HTR-8/SVneo (cell line): Measurements from ENCODE around the gene NSD2.
"Not testable (repeated sequence)": the region's sequence is repeated elsewhere in the genome, so short reads cannot be mapped to it uniquely, and the experiment has no call there.

Source experiments
- DNase-seq: peaks from one replicate; pipeline ENCODE4 v3.0.0; 2011; ENCODE audit warnings: low spot score, mixed read lengths; ENCODE audit not compliant: insufficient read length
- FAIRE-seq: peaks from 2 replicates; lab custom pipeline; 2011; peaks lifted over from hg19 to GRCh38; lab: Jason Lieb, UNC

NSD2 gene

DNA sequence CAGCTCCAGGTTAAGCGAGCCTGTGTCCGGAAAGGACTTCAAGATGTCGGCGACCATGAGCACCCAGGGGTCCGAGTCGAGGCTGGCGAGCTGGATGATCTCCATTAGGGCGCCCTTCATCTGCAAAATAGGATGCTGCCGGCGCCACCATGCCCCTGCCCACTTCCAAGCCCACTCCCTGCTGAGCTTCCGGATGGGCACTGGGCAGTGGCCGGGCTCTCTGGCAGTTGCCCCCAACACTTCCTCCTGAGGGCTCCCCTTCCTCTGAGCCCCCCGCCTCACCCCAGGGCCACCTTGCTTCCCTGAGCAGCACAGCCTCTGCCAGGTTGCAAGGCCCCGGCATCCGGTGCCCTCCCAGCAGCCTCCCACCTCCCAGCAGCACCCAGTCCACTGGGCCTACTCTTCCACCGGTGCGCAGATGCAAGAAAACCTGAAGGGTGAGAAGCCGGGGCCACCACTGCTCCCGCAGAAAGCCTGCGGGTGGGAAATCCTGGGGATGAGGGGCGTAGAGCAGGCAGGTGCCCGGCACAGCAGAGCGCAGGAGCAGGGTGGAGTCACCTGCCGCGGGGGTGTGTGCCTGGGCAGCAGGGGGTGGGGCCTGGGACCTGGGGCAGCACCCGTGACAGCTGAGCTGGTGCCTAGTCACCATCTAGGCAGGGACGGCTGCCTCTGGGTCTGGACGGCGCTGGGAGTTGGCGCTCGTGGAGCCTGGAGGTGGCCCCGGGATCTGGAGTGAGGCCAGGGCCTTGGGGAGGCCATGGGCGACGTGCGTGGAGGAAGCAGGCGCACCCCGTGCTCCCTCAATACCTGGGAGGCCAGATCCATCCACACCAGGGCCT is 120.6 kb downstream of the NSD2 start:
- DNase-seq (no peak), FAIRE-seq (no peak)

DNA sequence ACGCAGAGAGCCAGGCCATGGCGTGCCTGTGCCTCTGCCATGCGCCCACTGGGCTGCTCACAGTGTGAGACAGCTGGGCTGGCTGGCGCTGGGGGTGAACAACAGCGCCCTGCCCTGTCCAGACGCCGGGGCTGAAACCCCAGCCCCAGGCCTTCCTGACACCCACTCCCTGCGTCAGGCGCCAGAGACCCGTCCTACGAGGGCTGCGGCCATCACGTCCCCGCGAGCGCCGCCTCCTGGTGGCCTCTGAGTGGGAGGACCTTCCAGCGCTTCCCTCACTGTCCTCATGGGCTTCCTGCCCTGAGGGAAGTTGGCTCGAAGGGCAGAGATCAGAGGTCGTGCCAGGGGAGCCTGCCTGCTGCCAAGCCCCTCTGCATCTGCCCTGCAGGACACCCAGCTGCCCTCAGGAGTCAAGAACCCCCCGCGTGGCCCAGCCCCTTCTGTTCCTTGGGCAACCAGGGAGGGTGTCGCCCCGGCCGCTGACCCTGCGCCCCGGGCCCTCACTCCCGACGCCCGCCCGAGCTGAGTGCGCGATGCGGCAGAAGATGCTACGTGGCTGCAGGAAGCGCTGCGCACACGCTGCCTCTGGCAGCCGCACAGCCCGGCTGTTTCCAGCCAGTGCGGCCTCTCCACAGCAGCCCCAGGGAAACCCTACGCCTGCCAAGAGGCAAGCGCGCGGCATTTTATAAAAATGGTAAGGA is 121.4 kb downstream of the NSD2 start:
- FAIRE-seq, result no peak

DNA sequence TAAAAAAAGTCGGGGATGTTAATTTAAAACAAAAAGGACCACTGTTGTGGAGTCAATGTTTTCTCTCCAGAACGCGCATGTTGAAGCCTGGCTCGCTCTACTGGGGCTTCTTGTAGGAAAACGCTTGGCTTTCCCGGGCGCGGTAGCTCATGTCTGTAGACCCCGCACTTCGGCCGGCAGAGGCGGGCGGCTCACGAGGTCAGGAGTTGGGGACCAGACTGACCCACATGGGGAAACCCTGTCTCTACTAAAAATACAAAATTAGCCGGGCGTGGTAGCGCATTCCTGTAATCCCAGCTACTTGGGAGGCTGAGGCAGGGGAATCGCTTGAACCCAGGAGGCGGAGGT is 122.0 kb downstream of the NSD2 start:
- FAIRE-seq (no peak), DNase-seq (no peak)

More for the DNA sequence above, 121.4 kb downstream of the NSD2 start:
- DNase-seq, result no peak

DNA sequence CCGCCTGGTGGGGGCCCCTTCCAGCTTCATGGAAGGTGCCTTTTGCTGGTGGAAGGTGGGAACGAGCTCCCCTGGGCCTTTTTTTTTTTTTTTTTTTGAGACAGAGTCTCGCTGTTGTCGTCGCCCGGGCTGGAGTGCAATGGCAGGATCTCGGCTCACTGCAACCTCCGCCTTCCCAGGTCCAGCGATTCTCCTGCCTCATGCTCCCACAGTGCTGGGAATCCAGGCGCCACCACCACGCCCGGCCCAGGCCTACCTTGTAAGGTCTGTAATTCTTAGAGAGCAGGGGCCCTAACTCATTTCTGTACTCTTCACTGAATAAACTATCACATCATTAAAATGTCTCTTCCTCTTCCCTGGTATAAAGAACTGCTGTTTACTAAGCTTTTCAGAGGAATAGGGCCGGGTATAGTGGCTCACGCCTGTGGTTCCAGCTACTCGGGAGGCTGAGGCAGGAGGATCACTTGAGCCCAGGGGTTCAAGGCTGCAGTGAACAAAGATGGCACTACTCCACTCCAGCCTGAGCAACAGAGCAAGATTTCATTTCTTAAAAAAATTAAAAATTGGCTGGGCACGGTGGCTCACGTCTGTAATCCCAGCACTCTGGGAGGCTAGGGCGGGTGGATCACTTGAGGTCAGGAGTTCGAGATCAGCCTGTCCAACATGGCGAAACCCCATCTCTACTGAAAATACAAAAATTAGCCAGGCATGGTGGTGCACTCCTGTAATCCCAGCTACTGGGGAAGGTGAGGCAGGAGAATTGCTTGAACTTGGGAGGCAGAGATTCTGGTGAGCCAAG is 122.7 kb downstream of the NSD2 start:
- FAIRE-seq, DNase-seq: not testable (repeated sequence)

GRCh38 chr4:1994938-1995337 is 123.7 kb downstream of the NSD2 start:
- FAIRE-seq (no peak), DNase-seq (no peak)

GRCh38 chr4:1996866-1997611 is 125.8 kb downstream of the NSD2 start:
- FAIRE-seq, result no peak
- no peak for DNase-seq

DNA sequence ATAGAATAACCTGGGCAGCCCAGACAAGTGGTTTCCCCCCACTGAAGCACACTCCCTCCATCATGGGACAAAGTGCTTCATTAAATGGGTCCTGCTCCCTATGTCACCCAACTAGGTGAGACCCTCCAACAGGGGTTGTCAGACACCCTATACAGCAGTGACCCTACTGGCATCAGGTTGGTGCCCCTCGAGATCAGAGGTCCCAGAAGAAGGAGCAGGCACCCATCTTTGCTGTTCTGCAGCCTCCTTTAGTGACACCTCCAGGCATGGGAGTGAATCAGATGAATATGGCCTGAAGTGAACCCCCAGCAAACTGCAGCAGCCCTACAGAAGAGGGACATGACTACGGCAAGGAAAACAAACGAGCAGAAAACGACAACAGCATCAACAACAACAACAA is 126.5 kb downstream of the NSD2 start:
- DNase-seq (no peak), FAIRE-seq (no peak)

DNA sequence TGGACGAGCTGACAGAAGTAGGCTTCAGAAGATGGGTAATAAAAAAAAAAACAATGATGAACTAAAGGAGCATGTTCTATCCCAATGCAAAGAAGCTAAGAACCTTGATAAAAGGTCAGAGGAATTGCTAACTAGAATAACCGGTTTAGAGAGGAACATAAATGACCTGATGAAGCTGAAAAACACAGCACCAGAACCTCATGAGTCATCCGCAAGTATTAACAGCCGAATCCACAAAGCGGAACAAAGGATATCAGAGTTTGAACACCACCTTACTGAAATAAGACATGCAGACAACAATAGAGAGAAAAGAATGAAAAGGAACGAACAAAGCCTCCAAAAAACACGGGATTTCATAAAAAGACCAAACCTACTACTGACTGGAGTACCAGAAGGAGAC is 127.1 kb downstream of the NSD2 start:
- FAIRE-seq (no peak), DNase-seq (no peak)

DNA sequence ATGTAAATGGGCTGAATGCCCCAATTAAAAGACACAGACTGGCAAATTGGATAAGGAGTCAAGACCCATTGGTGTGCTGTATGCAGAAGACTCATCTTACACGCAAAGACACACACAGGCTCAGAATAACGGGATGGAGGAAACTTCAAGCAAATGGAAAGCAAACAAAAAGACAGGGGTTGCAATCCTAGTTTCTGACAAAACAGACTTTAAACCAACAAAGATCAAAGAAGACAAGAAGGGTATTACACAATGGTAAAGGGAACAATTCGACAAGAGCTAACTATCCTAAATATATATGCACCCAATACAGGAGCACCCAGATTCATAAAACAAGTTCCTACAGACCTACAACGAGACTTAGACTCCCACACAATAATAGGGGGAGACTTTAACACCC is 128.1 kb downstream of the NSD2 start:
- not testable (repeated sequence) for FAIRE-seq

GRCh38 chr4:2003361-2003760 is 132.2 kb downstream of the NSD2 start:
- FAIRE-seq, DNase-seq: not testable (repeated sequence)

More for the DNA sequence above, 128.1 kb downstream of the NSD2 start:
- not testable (repeated sequence) for DNase-seq

DNA sequence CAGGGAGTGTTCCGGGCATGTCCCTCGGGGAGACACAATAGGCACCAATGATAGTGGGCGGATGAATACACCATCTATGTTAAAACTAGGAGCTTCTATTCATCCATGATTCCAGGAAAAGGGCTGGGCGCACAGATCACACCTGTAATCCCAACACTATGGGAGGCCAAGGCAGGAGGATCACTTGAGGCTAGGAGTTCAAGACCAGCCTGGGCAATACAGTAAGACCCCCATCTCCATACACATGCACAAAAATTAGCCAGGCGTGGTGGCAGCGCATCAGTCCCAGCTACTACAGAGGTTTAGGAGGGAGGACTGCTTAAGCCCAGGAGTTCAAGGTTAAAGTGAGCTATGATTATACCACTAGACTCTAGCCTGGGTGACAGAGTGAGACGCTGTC is 135.2 kb downstream of the NSD2 start:
- no peak for FAIRE-seq
- no peak for DNase-seq

GRCh38 chr4:2006956-2007653 is 135.9 kb downstream of the NSD2 start:
- FAIRE-seq (no peak), DNase-seq (no peak)

DNA sequence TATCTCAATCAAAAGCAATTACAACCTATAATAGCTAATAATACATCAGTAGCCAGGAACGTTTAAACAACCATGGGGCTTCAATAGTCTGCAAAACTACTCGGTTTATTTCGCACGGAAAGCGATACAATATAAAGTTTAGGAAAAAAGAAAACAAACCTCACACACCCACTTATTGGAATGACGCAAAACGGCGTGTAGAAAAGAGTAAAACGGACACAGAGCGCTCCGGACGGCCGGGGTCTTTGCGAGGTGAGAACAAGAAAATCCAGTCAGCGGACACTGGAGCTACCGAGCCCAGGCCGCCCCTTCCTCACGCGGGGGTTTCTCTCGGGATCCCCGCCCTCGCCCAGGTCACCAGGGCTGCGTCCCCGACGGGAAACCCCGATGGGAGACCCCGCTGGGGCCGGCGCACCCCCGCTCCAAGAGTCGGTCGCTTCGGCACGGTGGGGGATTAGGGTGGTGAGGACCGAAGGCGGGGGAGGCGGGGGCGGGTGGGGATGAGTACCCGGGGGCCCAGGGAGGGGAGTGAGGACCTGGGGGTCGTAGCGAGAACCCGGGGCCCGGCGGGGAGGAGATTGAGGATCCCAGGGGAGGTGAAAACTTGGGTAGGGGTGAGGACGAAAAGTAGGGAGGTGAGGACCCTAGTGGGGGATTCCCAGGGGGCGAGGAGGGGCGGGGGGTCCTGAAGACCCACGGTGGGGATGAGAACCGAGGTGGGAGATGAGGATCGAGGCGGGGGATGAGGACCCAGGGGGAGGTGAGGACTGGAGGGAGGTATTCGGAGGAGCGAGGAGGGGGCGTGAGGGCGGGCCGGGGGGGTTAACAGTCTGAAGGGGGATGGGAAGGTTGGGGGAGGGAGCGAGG is 136.8 kb downstream of the NSD2 start:
- FAIRE-seq (no peak), DNase-seq (no peak)

- FAIRE-seq (no peak), DNase-seq (no peak)
Observed at GRCh38 chr4:2008671-2008920, 137.4 kb downstream of the NSD2 start.

GRCh38 chr4:2008921-2009650 is 137.9 kb downstream of the NSD2 start, which contains the start of gene NELFA:
TSS of gene NELFA (minus strand) at chr4:2008974. CDS start at chr4:2008959, 15 bp downstream.
- DNase-seq, result peak; percentile 95
- FAIRE-seq, result peak; percentile 86

- DNase-seq (peak; percentile 59), FAIRE-seq (no peak)
Observed at GRCh38 chr4:2009651-2010233, 138.5 kb downstream of the NSD2 start.

DNA sequence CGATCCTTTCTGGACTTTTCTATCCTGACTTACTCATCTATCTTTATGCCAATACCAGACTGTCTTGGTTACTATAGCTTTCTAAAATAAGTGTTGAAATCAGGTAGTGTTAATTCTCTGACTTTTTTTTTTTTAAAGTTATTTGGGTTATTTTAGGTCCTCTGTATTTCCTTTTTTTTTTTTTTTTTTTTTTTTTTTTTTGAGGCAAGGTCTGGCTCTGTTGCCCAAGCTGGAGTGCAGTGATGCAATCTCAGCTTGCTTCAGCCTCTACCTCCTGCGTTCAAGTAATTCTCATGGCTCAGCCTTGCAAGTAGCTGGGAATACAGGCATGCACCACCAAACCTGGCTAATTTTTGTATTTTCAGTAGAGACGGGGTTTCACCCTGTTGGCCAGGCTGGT is 140.4 kb downstream of the NSD2 start:
- no peak for FAIRE-seq
- no peak for DNase-seq

- DNase-seq (no peak), FAIRE-seq (no peak)
Observed at GRCh38 chr4:2015008-2015407, 143.8 kb downstream of the NSD2 start.
